HG03457 (cell line): Measurements from ENCODE around the gene RASGRP2.
A peak's percentile ranks its signal among the peaks of the same experiment; 100 is the strongest.

ENCODE experiments used
- ATAC-seq: cut with Tn5 transposase; IDR thresholded peaks from one replicate; pipeline ENCODE4 v1.9.1; 2021; ENCODE audit warnings: moderate number of reproducible peaks; ENCODE audit not compliant: unreplicated experiment

The RASGRP2 gene

DNA sequence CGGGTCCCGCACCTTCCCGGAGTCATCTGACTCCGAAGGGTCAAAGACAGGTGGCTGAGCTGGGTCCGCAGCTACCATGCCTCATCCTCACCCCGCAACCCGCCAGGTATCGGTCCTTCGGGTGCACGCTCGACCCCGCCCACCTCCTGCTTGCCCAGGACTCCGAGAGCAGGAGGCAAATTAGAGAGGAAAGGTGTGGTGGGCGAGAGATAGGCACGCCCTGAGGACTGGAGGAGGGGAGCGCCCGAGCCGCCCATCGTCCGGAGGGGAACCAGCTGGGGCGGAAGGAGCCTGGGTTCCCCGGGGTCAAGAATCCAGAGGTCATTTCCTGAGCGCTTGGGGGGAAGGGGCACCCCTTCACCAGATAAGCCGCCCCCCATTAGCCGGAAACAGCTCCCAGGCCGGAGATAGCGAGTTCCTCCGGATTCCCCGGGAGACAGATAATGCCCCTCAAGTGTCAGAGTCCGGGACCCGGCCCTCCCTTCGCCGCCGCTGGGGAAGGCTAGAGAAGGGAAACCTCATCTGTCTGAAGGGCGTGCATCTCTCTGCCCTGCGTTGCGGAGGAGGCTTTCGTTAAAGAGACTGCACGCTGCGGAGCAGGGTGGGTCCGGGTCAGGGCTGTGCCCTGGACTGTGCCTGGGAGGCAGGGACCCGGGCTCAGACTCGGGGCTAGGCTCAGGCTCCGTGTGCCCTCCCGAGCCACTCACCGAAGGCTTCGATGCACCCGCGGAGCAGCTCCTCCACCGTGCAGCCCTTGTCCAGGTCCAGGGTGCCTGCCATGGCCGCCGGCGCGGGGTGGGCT lies 1.7 kb downstream of the RASGRP2 start:
- no peak for ATAC-seq

- ATAC-seq: no peak
These were observed 2.4 kb downstream of the RASGRP2 start for GRCh38 chr11:64741375-64742086.

DNA sequence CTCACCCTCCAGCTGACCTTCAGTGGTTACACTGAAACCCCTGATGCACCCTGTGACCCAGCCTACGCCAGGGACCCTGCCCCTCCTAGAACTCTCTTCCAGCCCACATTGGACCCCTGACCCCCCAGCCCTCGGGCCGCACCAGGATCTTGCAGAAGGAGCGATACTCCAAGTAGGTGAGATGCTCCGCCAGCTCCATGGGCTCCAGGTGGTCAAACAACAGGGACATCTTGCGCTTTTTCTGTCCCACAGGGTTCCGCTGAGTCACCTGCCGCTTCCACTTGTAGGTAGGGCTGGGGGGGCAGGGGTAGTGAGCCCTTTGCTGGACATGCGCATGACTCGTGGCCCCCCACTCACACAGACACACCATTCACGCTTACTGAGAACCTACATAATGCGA lies 4.1 kb downstream of the RASGRP2 start:
- ATAC-seq: no peak

- no peak for ATAC-seq
These were observed 7.3 kb downstream of the RASGRP2 start for GRCh38 chr11:64736654-64737053.

DNA sequence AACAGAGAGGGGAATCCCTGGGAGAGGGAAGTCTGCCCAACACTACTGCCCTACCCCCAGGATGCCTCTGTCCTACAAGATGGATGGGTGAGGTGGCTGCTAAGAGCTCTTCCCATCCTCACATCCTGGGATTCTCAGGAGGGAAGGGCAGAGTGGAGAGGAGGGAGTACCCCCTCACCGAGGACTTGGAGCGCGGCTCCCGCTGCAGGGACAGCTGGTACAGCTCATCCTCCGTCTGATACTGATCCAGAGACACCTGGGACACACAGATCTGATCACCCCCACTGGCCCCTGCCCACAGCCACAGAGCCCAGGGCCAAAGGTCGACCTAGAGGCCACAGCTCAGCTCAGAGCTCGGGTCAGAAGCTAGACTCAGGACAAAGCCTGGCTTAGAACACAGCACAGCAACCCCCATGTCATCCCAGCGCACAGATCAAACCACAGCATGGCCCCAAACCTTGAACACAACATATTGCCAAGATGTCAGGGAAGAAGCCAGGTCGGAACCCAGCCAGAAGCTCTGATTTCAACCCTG lies 8.2 kb downstream of the RASGRP2 start:
- ATAC-seq: no peak

DNA sequence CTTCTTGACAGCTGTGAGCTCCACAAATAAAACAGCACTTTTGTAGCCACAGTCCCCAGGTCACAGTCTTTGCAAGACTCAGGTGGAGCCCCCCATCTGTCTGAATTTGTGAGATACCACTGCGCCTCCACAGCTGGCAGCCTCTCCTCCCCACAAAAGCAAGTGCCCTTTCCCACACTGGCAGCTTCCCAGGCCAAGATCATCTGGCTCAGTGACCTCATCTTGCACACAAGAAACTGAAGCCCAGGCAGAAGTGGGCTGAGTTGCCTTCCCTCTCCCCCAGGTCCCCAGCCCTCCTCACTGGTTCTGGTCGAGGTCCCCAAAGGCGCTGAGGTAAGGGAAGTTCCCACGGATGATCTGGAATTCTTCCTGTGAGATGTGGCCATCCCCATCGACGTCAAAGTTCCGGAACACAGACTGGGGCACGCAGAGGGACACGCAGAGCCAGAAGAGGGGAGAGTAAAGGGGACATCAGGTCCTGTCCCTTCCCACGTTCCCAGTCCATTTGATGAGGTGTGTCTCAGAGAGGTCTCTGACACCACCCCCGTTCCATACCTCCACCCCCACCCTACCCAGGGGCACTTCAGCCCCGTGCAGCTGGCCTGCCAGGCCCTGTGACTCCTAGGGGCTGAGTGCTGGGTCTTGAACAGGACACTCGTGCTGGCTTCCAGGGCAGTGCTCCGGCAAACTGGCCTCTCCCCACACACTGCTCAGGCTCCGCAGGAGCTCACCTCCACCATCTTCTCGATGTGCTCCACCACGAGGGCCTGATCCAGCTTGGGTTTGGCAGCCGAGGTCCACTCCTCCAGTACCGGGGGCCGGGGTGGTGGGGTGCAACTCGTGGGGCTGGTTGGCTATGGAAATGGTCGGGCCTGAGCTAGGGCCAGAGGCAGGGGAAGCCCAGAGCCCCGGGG lies 8.9 kb downstream of the RASGRP2 start:
- ATAC-seq: no peak

GRCh38 chr11:64731601-64732000 lies 12.3 kb downstream of the RASGRP2 start:
- no peak for ATAC-seq

GRCh38 chr11:64729851-64730382 lies 14.0 kb downstream of the RASGRP2 start:
- no peak for ATAC-seq

- ATAC-seq: no peak
These were observed 15.1 kb downstream of the RASGRP2 start for GRCh38 chr11:64728757-64729365.

GRCh38 chr11:64726867-64727530 lies 16.9 kb downstream of the RASGRP2 start:
- no peak for ATAC-seq

DNA sequence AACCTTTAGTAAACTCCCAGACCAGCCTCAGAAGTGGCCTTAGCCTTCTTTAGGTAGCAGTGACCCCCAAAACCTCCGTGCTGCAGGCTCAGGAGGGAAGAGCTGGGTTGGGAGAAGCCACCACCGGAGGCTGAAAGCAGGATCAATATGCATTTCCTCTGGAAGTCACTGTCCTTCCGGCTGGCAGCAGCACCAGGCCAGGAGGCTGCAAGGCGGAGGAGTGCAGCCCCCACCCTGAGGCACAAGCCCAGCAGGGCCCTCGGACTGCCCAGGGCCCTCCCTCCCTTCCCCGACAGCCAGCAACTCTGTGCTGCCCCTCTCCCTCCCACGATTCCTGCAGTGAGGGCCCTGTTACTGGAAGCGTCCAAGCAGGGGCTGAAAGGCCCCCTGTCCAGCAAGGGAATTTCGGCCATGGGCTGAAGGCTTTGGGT lies 17.7 kb downstream of the RASGRP2 start:
- ATAC-seq: no peak

GRCh38 chr11:64724863-64725532 lies 18.9 kb downstream of the RASGRP2 start:
- no peak for ATAC-seq

DNA sequence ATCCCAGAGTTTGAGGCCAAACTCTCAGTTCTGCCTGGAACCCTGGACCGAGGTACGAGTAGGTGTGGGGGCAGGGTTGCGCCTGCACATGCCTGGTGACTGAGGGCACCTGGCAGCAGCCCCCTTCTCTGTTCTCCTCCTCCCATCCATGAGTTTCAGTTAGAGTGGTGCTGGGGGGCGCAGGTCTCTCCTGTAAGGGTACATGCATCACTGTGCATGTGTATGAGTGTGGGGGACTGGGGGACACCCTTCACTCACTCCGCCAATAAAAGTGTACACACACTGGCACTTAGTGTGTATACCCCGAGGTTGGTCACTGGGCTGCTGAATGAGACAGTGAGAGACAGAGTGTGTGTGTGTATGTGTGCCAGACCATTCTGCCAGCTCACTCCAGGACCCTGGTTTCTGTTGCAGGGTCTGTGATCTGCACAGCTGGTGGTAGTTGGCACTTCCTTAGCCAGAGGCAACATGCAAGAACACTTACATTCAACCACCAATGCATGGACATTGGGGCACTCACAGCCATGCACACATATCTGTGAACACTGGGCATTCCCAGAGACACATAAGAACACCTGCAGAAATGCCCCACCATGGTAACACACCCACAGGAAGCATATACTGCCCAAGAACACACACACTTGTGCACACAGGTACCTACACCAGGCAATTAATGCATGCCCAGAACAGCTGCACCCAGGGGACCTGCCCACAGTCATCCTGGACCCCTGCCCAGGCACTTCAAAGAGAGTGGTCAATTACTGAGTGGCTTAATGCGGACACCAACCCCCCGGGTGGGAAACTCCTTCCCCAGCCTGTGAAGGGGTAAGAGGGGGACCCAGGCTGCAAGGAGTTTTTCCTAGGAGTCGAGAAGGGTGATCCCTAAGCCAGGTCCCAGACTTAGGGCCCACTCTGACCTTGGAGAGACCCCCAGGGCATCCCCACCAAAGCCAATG lies 19.8 kb downstream of the RASGRP2 start:
- no peak for ATAC-seq

- peak; percentile 70 for ATAC-seq
These were observed 20.6 kb downstream of the RASGRP2 start, which contains the start of gene NRXN2 for GRCh38 chr11:64723117-64723906. NRXN2 (minus strand) TSS chr11:64723197; CDS start chr11:64713699, 9,498 bp downstream.

- no peak for ATAC-seq
These were observed 21.5 kb downstream of the RASGRP2 start for GRCh38 chr11:64722141-64723065.

GRCh38 chr11:64721359-64721699 lies 22.6 kb downstream of the RASGRP2 start:
- ATAC-seq: no peak
